Measurements from ENCODE around the gene PRKCH.

PRKCH gene

GRCh38 chr14:61563162-61563511 lies 241.8 kb downstream of the PRKCH start:
- H3K4me3 ChIP-seq (ENCODE audit: low read depth, low read length): no peak overlapping the region
- TF ChIP-seq CTCF (IDR thresholded peaks at IDR 0.05; ENCODE audit: borderline replicate concordance, insufficient read depth, low read depth, low read length): no peak

- no peak for TF ChIP-seq CTCF (IDR thresholded peaks at IDR 0.05; ENCODE audit: borderline replicate concordance, insufficient read depth, low read depth, low read length)
- no peak overlapping the region for H3K4me3 ChIP-seq (ENCODE audit: low read depth, low read length)
These were observed 242.7 kb downstream of the PRKCH start for GRCh38 chr14:61563880-61564617.

- TF ChIP-seq CTCF (IDR thresholded peaks at IDR 0.05; ENCODE audit: borderline replicate concordance, insufficient read depth, low read depth, low read length): no peak
- no peak overlapping the region for H3K4me3 ChIP-seq (ENCODE audit: low read depth, low read length)
These were observed 243.3 kb downstream of the PRKCH start for GRCh38 chr14:61564618-61565091.

GRCh38 chr14:61565181-61565580 lies 243.8 kb downstream of the PRKCH start:
- TF ChIP-seq CTCF (IDR thresholded peaks at IDR 0.05; ENCODE audit: borderline replicate concordance, insufficient read depth, low read depth, low read length): no peak
- no peak overlapping the region for H3K4me3 ChIP-seq (ENCODE audit: low read depth, low read length)

- TF ChIP-seq CTCF (IDR thresholded peaks at IDR 0.05; ENCODE audit: borderline replicate concordance, insufficient read depth, low read depth, low read length): no peak
- no peak overlapping the region for H3K4me3 ChIP-seq (ENCODE audit: low read depth, low read length)
These were observed 244.6 kb downstream of the PRKCH start for GRCh38 chr14:61565836-61566536.

GRCh38 chr14:61566537-61567225 lies 245.3 kb downstream of the PRKCH start:
- no peak overlapping the region for H3K4me3 ChIP-seq (ENCODE audit: low read depth, low read length)

More at GRCh38 chr14:61566537-61567225, 245.3 kb downstream of the PRKCH start:
- TF ChIP-seq CTCF (IDR thresholded peaks at IDR 0.05; ENCODE audit: borderline replicate concordance, insufficient read depth, low read depth, low read length): no peak
